IPS-18c (cell line): ENCODE data around the gene ATAT1.
"Not testable (repeated sequence)": the region's sequence is repeated elsewhere in the genome, so short reads cannot be mapped to it uniquely, and the experiment has no call there.

ENCODE experiments used
- H3K4me3 ChIP-seq: 2 replicates; pipeline ENCODE4 v1.7.0; 2013; ENCODE audit warnings: low read depth, mild to moderate bottlenecking, low read length, moderate library complexity; ENCODE audit not compliant: insufficient read depth
- H3K9me3 ChIP-seq: one replicate; pipeline ENCODE4 v1.6.1; 2013; ENCODE audit warnings: mild to moderate bottlenecking, low read length, moderate library complexity; ENCODE audit not compliant: control insufficient read depth, insufficient read depth

ATAT1 gene

GRCh38 chr6:30640481-30640880 is 13.8 kb downstream of the ATAT1 start:
- peaks cover 2% of the 10 kb centered on the region for H3K9me3 ChIP-seq
- H3K4me3 ChIP-seq: no peak overlapping the region

- no peak overlapping the region for H3K4me3 ChIP-seq
These were observed 14.4 kb downstream of the ATAT1 start for GRCh38 chr6:30641048-30641447.

GRCh38 chr6:30643656-30644055 is 17.0 kb downstream of the ATAT1 start:
- peaks cover 2% of the 10 kb centered on the region for H3K9me3 ChIP-seq
- no peak overlapping the region for H3K4me3 ChIP-seq

More at GRCh38 chr6:30641048-30641447, 14.4 kb downstream of the ATAT1 start:
- H3K9me3 ChIP-seq: peaks cover 2% of the 10 kb centered on the region

GRCh38 chr6:30644769-30645168 is 18.1 kb downstream of the ATAT1 start:
- Histone ChIP-seq H3K9me3 (no peaks in the 10 kb centered on the region), H3K4me3 (no peak overlapping the region)

- peak overlapping the region; percentile 95 for H3K4me3 ChIP-seq
- no peaks in the 10 kb centered on the region for H3K9me3 ChIP-seq
These were observed 19.3 kb downstream of the ATAT1 start for GRCh38 chr6:30645989-30646388.

GRCh38 chr6:30646450-30647241 is 20.0 kb downstream of the ATAT1 start, which contains the start of gene C6orf136:
Gene C6orf136, plus strand, starts transcription at chr6:30647133. Its CDS starts 99 bp downstream, at chr6:30647232.
- H3K9me3 ChIP-seq: no peaks in the 10 kb centered on the region
- peak within 1 kb of the TSS; percentile 95 for H3K4me3 ChIP-seq

GRCh38 chr6:30647242-30648116 is 20.8 kb downstream of the ATAT1 start:
- Histone ChIP-seq H3K9me3 (no peaks in the 10 kb centered on the region), H3K4me3 (peak overlapping the region; percentile 95)

- H3K9me3 ChIP-seq: no peaks in the 10 kb centered on the region
- H3K4me3 ChIP-seq: no peak overlapping the region
These were observed 24.5 kb downstream of the ATAT1 start for GRCh38 chr6:30651143-30651542.

GRCh38 chr6:30654798-30655742 is 28.4 kb downstream of the ATAT1 start:
- Histone ChIP-seq H3K4me3 (no peak overlapping the region), H3K9me3 (no peaks in the 10 kb centered on the region)

- Histone ChIP-seq H3K9me3 (no peaks in the 10 kb centered on the region), H3K4me3 (no peak overlapping the region)
These were observed 29.0 kb downstream of the ATAT1 start for GRCh38 chr6:30655743-30656094.

GRCh38 chr6:30656513-30656912 is 29.8 kb downstream of the ATAT1 start:
- Histone ChIP-seq H3K4me3 (no peak overlapping the region), H3K9me3 (no peaks in the 10 kb centered on the region)

GRCh38 chr6:30657454-30657853 is 30.8 kb downstream of the ATAT1 start:
- Histone ChIP-seq H3K9me3 (no peaks in the 10 kb centered on the region), H3K4me3 (no peak overlapping the region)

- not testable (repeated sequence) for H3K9me3 ChIP-seq, H3K4me3 ChIP-seq
These were observed 31.2 kb downstream of the ATAT1 start for GRCh38 chr6:30657922-30658321.

- Histone ChIP-seq H3K4me3 (no peak overlapping the region), H3K9me3 (no peaks in the 10 kb centered on the region)
These were observed 38.5 kb downstream of the ATAT1 start for GRCh38 chr6:30664994-30665767.

GRCh38 chr6:30666300-30666699 is 39.6 kb downstream of the ATAT1 start:
- H3K9me3 ChIP-seq, H3K4me3 ChIP-seq: not testable (repeated sequence)

- Histone ChIP-seq H3K4me3 (no peak overlapping the region), H3K9me3 (no peaks in the 10 kb centered on the region)
These were observed 44.3 kb downstream of the ATAT1 start for GRCh38 chr6:30670760-30671527.
